Measurements from ENCODE around the gene OR2A42.
"Not testable (repeated sequence)": the region's sequence is repeated elsewhere in the genome, so short reads cannot be mapped to it uniquely, and the experiment has no call there.

- not testable (repeated sequence) for TF ChIP-seq CTCF, POLR2AphosphoS5, POLR2A (IDR thresholded peaks at IDR 0.05)
Measured at GRCh38 chr7:144283716-144284115, 44.3 kb upstream of the OR2A42 start.

All from stomach (tissue), 4 donors.